ENCODE data around the gene PLXDC1. TPM values are rescaled to one million over a fixed set of nuclear protein-coding genes. Genes with fewer than 3 reads are reported as not detected.

PLXDC1 gene
- total and polyA plus RNA-seq, 12 donors: 1.3 to 5.6 (median 3.9) TPM

DNA sequence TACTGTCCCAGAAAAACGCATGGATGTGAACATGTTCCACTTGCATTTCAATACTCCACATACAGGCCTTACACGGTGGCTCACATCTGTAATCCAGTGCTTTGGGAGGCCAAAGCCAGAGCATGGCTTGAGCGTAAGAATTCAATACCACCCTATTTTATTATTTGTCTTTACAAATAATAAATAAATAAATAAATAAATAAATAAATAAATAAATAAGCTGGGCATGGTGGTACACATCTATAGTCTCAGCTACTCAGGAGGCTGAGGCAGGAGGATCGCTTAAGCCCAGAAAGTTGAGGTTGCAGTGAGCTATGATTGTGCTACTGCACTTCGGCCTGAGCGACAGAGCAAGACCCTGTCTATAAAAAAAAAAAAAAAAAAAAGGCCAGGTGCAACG is 53.9 kb downstream of the PLXDC1 start:
- no peak for DNase-seq
- Histone ChIP-seq H3K4me3 (no peak overlapping the region), H3K36me3 (replicated peaks in 1 of 2) (no peaks in the 10 kb centered on the region), H3K4me1 (replicated peaks in 1 of 2) (peaks cover 0 to 34% of the 10 kb centered on the region in 2 donors), H3K27ac (peak overlapping the region in 1 of 5 donors; percentile 72), H3K27me3 (no peaks in the 10 kb centered on the region), H3K9me3 (replicated peaks in 1 of 3) (no peaks in the 10 kb centered on the region)
- TF ChIP-seq, protein P1, sequence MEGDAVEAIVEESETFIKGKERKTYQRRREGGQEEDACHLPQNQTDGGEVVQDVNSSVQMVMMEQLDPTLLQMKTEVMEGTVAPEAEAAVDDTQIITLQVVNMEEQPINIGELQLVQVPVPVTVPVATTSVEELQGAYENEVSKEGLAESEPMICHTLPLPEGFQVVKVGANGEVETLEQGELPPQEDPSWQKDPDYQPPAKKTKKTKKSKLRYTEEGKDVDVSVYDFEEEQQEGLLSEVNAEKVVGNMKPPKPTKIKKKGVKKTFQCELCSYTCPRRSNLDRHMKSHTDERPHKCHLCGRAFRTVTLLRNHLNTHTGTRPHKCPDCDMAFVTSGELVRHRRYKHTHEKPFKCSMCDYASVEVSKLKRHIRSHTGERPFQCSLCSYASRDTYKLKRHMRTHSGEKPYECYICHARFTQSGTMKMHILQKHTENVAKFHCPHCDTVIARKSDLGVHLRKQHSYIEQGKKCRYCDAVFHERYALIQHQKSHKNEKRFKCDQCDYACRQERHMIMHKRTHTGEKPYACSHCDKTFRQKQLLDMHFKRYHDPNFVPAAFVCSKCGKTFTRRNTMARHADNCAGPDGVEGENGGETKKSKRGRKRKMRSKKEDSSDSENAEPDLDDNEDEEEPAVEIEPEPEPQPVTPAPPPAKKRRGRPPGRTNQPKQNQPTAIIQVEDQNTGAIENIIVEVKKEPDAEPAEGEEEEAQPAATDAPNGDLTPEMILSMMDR (IDR thresholded peaks at IDR 0.05): no peak
- no peak for TF ChIP-seq POLR2A (IDR thresholded peaks at IDR 0.05)
- intact Hi-C loops (cut with DNase I): no loop called here
- 86 to 90% (median 88%) methylated on average over 7 of the region's 7 CpGs for WGBS, 4 donors

DNA sequence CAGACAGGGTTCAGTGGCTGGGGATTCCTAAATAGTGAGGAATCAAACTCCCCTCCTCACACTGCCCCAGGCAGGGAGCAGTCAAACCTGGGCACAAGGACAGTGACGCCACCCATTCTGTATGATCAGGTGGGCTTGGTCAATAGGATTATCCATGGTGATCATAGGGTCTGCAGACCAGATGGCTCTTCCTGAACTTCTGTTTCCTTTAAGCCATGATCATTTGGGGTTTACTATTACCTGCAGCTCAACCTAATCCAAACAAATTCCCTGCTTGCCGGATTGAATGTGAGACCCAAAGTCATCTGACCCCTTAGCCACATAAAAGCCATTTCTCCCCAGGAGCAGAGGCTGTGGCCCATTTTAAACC is 54.3 kb downstream of the PLXDC1 start:
- Histone ChIP-seq H3K9me3 (replicated peaks in 1 of 3) (no peaks in the 10 kb centered on the region), H3K27me3 (no peaks in the 10 kb centered on the region), H3K4me1 (replicated peaks in 1 of 2) (peaks cover 0 to 34% of the 10 kb centered on the region in 2 donors), H3K27ac (peak overlapping the region in 2 of 5 donors; percentile 54 to 72), H3K36me3 (replicated peaks in 1 of 2) (no peaks in the 10 kb centered on the region), H3K4me3 (no peak overlapping the region)
- no peak for TF ChIP-seq POLR2A (IDR thresholded peaks at IDR 0.05)
- TF ChIP-seq, protein P1 (IDR thresholded peaks at IDR 0.05): no peak
- DNase-seq: no peak
- intact Hi-C loops (cut with DNase I): no loop called here
- 63 to 74% (median 69%) methylated on average over 2 of the region's 2 CpGs for WGBS, 4 donors

DNA sequence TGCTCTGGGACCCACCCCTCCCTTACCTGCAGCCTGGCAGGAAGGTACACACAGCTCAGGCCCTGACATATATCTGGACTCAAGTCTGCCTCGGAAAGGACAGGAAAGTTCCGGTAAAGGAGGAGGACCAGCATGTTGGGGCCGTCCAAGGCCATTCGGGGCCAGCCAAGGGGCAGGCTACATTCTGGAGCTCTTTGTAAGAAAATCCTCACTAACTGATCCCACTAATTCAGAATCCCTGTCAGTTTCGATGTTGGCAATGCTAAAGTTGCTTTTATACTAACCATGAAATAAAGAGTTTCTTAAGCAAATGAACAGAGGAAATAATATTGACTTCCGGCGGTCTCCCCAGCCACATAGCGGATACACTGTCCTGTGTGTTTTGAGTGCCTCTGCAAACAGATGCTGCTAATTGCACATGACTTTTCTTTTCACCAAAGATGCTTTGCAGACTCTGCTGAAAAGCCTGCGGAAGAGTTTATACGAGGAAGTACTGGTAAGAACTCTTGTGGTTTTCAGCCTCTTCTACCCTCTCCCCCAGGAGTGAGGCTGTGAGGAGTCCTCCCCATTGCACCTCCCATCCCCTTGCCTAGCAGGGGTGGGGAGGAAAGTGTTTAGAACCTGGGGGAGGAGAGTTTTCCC is 54.8 kb downstream of the PLXDC1 start:
- H3K4me3 ChIP-seq: no peak overlapping the region
- WGBS, 4 donors: 37 to 49% (median 46%) methylated on average over 10 of the region's 10 CpGs
- intact Hi-C loops (cut with DNase I): no loop called here
- no peak for TF ChIP-seq POLR2A (IDR thresholded peaks at IDR 0.05)
- TF ChIP-seq, protein P1 (IDR thresholded peaks at IDR 0.05): no peak
- H3K27me3 ChIP-seq: no peaks in the 10 kb centered on the region
- H3K4me1 ChIP-seq (replicated peaks in 1 of 2): peaks cover 0 to 34% of the 10 kb centered on the region in 2 donors
- H3K9me3 ChIP-seq (replicated peaks in 1 of 3): no peaks in the 10 kb centered on the region
- H3K36me3 ChIP-seq (replicated peaks in 1 of 2): no peaks in the 10 kb centered on the region
- peak in 2 of 7 donors; percentile 11 to 24 for DNase-seq
- peak overlapping the region in 3 of 5 donors; percentile 53 to 72 (median 54) for H3K27ac ChIP-seq

DNA sequence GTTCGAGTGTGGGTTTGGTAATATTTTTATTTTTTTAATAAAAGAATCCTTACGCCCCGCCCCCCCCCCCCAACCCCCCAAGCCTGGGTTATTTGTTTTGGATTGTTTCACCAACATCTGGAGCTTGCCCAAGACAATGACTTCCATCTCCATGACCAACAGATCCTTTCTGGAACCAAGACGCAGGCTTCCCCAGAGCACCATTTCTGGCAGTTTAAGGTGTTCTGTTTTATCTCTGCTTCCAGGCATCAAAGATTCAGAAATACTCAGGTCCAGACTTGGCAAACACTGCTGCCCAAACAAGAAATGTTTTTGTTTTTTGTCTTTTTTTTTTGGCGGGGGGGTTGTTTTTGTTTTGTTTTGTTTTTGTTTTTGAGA is 56.1 kb downstream of the PLXDC1 start:
- peak overlapping the region in 1 of 5 donors; percentile 34 for H3K27ac ChIP-seq
- DNase-seq: no peak
- H3K27me3 ChIP-seq: no peaks in the 10 kb centered on the region
- peaks cover 0 to 34% of the 10 kb centered on the region in 2 donors for H3K4me1 ChIP-seq (replicated peaks in 1 of 2)
- no peaks in the 10 kb centered on the region for H3K36me3 ChIP-seq (replicated peaks in 1 of 2)
- intact Hi-C loops (cut with DNase I): no loop called here
- no peak overlapping the region for H3K4me3 ChIP-seq
- no peak for TF ChIP-seq POLR2A (IDR thresholded peaks at IDR 0.05)
- TF ChIP-seq, protein P1 (IDR thresholded peaks at IDR 0.05): no peak
- WGBS, 4 donors: 48 to 59% (median 55%) methylated on average over 3 to 5 of the region's 5 CpGs
- H3K9me3 ChIP-seq (replicated peaks in 1 of 3): no peaks in the 10 kb centered on the region

Data from adrenal gland (tissue), 12 donors.